Heart left ventricle (tissue), 16 donors: ENCODE results near the gene IL17RA. TPM values are rescaled to one million over a fixed set of nuclear protein-coding genes. Genes with fewer than 3 reads are reported as not detected.

Experiments used
- ATAC-seq, 4 donors: fragments of 200-7000 bp; cut with Tn5 transposase; one replicate each; pipeline ENCODE4 v1.9.1; 2020 to 2022; ENCODE audit warnings: moderate library complexity in 4 of 4, mild to moderate bottlenecking in 3 of 4, moderate number of reproducible peaks in 1 of 4
- DNase-seq, 5 donors: peaks; one replicate each; pipeline ENCODE4 v3.0.0-alpha.2; 2020
- H3K27ac ChIP-seq, 12 donors: fragments of 200-600 bp; sonication (generic) in 4 of 12; one replicate each; pipeline versions ENCODE4 v1.5.0 to v1.8.0; 2016 to 2022; ENCODE audit warnings: mild to moderate bottlenecking in 2 of 12
- H3K27me3 ChIP-seq, 9 donors: fragments of 200-600 bp; sonication (generic) in 2 of 9; one replicate each; pipeline versions ENCODE4 v1.5.1 to v1.8.0; 2016 to 2022; ENCODE audit warnings: mild to moderate bottlenecking in 3 of 9
- H3K36me3 ChIP-seq, 9 donors: fragments of 200-600 bp; sonication (generic) in 2 of 9; one replicate each; pipeline versions ENCODE4 v1.5.0 to v1.8.0; 2018 to 2022; ENCODE audit warnings: mild to moderate bottlenecking in 2 of 9
- H3K4me1 ChIP-seq, 12 donors: fragments of 200-600 bp; sonication (generic) in 4 of 12; one replicate each; pipeline versions ENCODE4 v1.5.0 to v1.8.0; 2016 to 2022; ENCODE audit warnings: mild to moderate bottlenecking in 3 of 12
- H3K4me3 ChIP-seq, 12 donors: fragments of 200-600 bp; sonication (generic) in 4 of 12; one replicate each; pipeline versions ENCODE4 v1.5.0 to v1.8.0; 2017 to 2022; ENCODE audit warnings: mild to moderate bottlenecking in 9 of 12, moderate library complexity in 4 of 12
- H3K9me3 ChIP-seq, 12 donors: fragments of 200-600 bp; sonication (generic) in 4 of 12; one replicate each; pipeline versions ENCODE4 v1.5.0 to v1.8.0; 2016 to 2022; ENCODE audit warnings: mild to moderate bottlenecking in 1 of 12
- POLR2A ChIP-seq, 2 donors: fragments of 450-650 bp; IDR thresholded peaks; one replicate each; pipeline ENCODE4 v1.6.1; 2017; ENCODE audit warnings: antibody characterized with exemption in 2 of 2, mild to moderate bottlenecking in 2 of 2, moderate library complexity in 2 of 2
- WGBS, 4 donors: extraction: QIAGEN DNeasy Blood & Tissue Kit in 2 of 4; methylation state at CpG; one replicate each; pipeline versions ENCODE4 v1.1.5 to v1.1.7; 2013 to 2018; 5-methylcytosine and 5-hydroxymethylcytosine counted together
- intact Hi-C, 10 donors: fragments of 100-400 bp; cut with DNase I; formaldehyde crosslinking; loops; one replicate each; pipeline versions ENCODE4 v1.11.1 to v1.14.2; 2022
- polyA plus RNA-seq, 2 donors: library from polyadenylated mRNA; stranded (reverse); fragments of 200-250 nt; gene quantifications; one replicate each; pipeline ENCODE4 v1.2.3, GENCODE V29; 2013
- total RNA-seq, 9 donors: library from RNA; depleted of rRNA in 2 of 9; stranded (reverse); fragments of >200 nt in 2 of 9; fragmentation: NEBNext Ultra II Directional in 3 of 9; extraction: Animal tissue kit (Norgen Biotek cat#: 25700) in 3 of 9; gene quantifications; one replicate each; pipeline versions ENCODE4 v1.1.0 to v1.2.4, GENCODE V29; 2016 to 2023
- TF ChIP-seq, protein P1 (sequence below), 12 donors: fragments of 200-600 bp; sonication (generic) in 4 of 12; IDR thresholded peaks; one replicate each; pipeline versions ENCODE4 v1.5.0 to v1.8.0; 2018 to 2022; ENCODE audit warnings: antibody characterized with exemption in 12 of 12, mild to moderate bottlenecking in 5 of 12
- donor health status: ischemic (EF 13 %, LVEDD 7.1; RV severe dilation, severe dysfunction).
- donor health status: healthy with polysubstance abuse.
- donor health status: DM: no; HTN: yes; CAD: no.
- donor health status: DM: no; HTN: no; CAD: no.
- donor health status: ischemic (EF 25% LVEDD 6.9; RV normal size, moderate dysfunction).
- donor health status: ischemic (EF 25% LVEDD 5.7; RV mildly dilated, moderate dysfunction).
- donor health status: healthy.
- donor health status: DM: yes; HTN: yes; CAD: no.
- donor health status: ischemic (EF 35%, LVEDD 5.7; RV mildly dilated, moderate dysfunction).
- donor health status: nonischemic (EF 11% LVEDD 7.7; RV severe dilation, severe dysfunction).
- donor health status: DM: yes; HTN: yes; CAD: no.
- donor health status: PGD.
- donor health status: ischemic (EF 29% LVEDD 5.4; RV normal size, mild dysfunction).
- donor health status: nonischemic (EF 23%, LVEDD 6.1; RV moderate dilation, normal function).

The IL17RA gene
- total and polyA plus RNA-seq, 11 donors = 3.1 to 23.1 (median 8.8) TPM

DNA sequence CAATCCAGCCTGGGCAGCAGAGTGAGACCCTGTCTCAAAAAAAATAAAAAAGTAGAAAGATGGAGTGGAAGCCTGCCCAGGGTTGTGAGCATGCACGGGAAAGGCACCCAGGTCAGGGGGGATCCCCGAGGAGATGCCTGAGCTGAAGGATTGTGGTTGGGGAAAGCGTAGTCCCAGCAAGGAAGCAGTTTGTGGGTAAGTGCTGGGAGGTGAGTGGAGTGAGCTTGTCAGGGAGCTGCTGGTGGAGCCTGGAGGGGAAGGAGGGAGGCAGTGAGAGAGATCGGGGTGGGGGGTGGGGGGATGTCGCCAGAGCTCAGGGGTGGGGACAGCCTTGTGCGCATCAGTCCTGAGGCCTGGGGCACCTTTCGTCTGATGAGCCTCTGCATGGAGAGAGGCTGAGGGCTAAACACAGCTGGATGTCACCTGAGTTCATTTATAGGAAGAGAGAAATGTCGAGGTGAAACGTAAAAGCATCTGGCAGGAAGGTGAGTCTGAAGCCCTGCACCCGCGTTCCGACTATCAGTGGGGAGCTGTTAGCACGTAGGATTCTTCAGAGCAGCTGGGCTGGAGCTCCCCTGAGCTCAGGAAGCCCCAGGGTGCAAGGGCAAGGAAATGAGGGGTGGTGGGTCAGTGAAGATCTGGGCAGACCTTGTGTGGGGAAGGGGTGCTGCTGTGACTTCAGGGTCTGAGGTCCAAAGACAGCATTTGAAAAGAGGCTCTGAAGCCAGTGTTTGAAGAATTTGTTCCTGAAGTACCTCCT, 26.2 kb downstream of the IL17RA start:
- Histone ChIP-seq H3K36me3 (peaks cover 0 to 49% (median 38%) of the 10 kb centered on the region in 9 donors), H3K9me3 (no peaks in the 10 kb centered on the region), H3K27me3 (no peaks in the 10 kb centered on the region), H3K4me1 (peaks cover 0 to 50% (median 0%) of the 10 kb centered on the region in 12 donors), H3K27ac (no peak overlapping the region), H3K4me3 (no peak overlapping the region)
- TF ChIP-seq, protein P1, sequence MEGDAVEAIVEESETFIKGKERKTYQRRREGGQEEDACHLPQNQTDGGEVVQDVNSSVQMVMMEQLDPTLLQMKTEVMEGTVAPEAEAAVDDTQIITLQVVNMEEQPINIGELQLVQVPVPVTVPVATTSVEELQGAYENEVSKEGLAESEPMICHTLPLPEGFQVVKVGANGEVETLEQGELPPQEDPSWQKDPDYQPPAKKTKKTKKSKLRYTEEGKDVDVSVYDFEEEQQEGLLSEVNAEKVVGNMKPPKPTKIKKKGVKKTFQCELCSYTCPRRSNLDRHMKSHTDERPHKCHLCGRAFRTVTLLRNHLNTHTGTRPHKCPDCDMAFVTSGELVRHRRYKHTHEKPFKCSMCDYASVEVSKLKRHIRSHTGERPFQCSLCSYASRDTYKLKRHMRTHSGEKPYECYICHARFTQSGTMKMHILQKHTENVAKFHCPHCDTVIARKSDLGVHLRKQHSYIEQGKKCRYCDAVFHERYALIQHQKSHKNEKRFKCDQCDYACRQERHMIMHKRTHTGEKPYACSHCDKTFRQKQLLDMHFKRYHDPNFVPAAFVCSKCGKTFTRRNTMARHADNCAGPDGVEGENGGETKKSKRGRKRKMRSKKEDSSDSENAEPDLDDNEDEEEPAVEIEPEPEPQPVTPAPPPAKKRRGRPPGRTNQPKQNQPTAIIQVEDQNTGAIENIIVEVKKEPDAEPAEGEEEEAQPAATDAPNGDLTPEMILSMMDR (IDR thresholded peaks at IDR 0.05) = no peak
- no peak for TF ChIP-seq POLR2A (IDR thresholded peaks at IDR 0.05)
- intact Hi-C loops = no loop called here
- 74 to 80% (median 76%) methylated on average over 13 of the region's 13 CpGs for WGBS, 4 donors
- ATAC-seq (no peak), DNase-seq (no peak)

DNA sequence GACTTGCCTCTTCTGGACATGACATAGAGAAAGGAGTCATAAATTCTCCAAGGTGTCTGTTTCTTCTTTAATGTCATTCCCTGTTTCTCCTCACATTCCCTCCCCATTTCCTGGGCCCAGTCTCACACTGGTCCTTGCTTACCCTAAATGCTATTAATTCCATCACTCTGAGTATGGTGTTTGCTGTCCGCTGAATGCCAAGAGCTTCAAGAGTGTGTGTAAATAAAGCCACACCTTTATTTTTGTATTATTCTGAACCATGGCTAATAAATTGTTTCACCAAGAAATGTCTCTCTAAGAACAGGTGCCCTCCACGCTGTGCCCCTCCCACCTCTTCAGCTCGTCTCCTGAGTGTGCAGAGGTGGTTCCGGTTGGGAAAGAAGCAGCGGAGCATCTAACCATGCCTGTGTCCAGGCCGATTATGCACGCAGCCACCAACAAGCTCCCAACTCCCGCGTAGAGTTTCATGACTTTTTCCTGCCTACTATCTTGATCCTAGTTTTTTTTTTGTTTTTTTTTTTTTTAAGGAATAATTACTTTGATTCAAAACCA, 27.8 kb downstream of the IL17RA start:
- TF ChIP-seq, protein P1 (IDR thresholded peaks at IDR 0.05) = no peak
- no peak for TF ChIP-seq POLR2A (IDR thresholded peaks at IDR 0.05)
- no peak for DNase-seq
- Histone ChIP-seq H3K36me3 (peaks cover 0 to 35% (median 22%) of the 10 kb centered on the region in 9 donors), H3K9me3 (no peaks in the 10 kb centered on the region), H3K4me1 (peaks cover 0 to 55% (median 3%) of the 10 kb centered on the region in 12 donors), H3K4me3 (no peak overlapping the region), H3K27me3 (no peaks in the 10 kb centered on the region), H3K27ac (no peak overlapping the region)
- intact Hi-C loops = no loop called here
- WGBS, 4 donors = 73 to 85% (median 82%) methylated on average over 9 of the region's 9 CpGs
- no peak for ATAC-seq

DNA sequence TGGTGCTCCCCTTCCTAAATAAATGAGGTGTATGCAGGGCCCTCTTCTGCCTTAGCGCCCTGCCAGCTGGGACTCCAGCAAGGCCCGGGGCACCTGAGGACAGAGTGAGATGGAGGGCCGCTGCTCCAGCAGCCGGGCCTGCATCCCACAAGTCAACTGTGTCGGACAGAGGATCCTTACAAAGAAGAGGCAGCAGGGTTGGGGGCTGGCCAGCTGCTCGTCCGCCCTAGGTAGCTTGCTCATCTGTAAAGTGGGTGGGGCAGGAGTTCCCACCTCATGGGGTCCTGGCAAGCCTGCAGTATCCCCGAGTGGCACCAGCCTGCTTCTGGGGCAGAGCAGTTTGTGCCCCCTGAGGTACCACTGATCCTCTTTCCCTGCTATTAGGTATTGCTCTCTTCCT, 28.8 kb downstream of the IL17RA start:
- H3K9me3 ChIP-seq = no peaks in the 10 kb centered on the region
- WGBS, 4 donors = 81 to 90% (median 87%) methylated on average over 5 to 8 of the region's 8 CpGs
- no peak for TF ChIP-seq POLR2A (IDR thresholded peaks at IDR 0.05)
- TF ChIP-seq, protein P1 (IDR thresholded peaks at IDR 0.05) = no peak
- intact Hi-C loops = no loop called here
- ATAC-seq = no peak
- H3K27me3 ChIP-seq = no peaks in the 10 kb centered on the region
- H3K36me3 ChIP-seq = peaks cover 0 to 25% (median 14%) of the 10 kb centered on the region in 9 donors
- no peak for DNase-seq
- peaks cover 0 to 55% (median 9%) of the 10 kb centered on the region in 12 donors for H3K4me1 ChIP-seq
- H3K27ac ChIP-seq = peak overlapping the region in 1 of 12 donors; percentile 15
- H3K4me3 ChIP-seq = no peak overlapping the region

DNA sequence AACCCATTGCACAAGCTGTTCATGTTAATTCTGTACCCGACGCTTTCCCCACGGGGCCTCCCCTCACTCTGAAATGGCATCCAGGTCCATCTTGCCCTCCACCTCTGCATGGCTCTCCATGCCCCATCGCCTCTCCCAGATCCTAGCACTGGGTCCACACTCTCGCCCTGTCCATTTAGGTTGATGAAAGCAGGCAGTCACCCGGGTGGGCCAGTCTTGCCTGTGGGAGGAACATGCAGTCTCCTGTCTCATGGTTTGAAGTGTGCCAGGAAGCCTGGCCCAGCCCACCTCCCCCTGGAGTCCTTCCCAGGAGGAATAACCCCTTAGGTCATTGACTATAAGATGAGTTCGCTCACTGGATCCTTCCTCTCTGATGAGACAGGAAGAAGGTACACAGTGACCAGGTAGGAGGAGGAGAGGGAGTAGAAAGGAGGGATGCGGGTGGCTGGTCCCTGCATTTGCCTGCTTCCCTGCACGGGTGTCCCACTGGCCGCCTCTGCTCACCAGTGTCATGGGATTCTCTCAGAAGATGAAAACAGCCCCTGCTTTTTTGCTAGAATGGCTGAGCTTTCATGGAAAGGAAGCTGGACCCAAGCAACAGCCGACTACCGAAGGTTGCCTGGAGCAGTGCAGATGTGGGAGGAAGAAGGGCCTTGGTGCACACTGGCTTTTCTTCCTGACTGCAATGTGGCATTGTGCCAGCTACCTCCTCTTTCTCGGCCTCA, 29.5 kb downstream of the IL17RA start:
- ATAC-seq (no peak), DNase-seq (no peak)
- Histone ChIP-seq H3K4me3 (no peak overlapping the region), H3K9me3 (no peaks in the 10 kb centered on the region), H3K27ac (peak overlapping the region in 1 of 12 donors; percentile 88), H3K27me3 (no peaks in the 10 kb centered on the region), H3K36me3 (peaks cover 0 to 18% (median 7%) of the 10 kb centered on the region in 9 donors), H3K4me1 (peaks cover 0 to 60% (median 11%) of the 10 kb centered on the region in 12 donors)
- TF ChIP-seq, protein P1 (IDR thresholded peaks at IDR 0.05) = no peak
- no peak for TF ChIP-seq POLR2A (IDR thresholded peaks at IDR 0.05)
- 68 to 79% (median 71%) methylated on average over 13 of the region's 13 CpGs for WGBS, 4 donors
- intact Hi-C loops = no loop called here
